Umbilical cord (tissue), 2 donors: Measurements from ENCODE around the gene CTNNB1. TPM values are rescaled to one million over a fixed set of nuclear protein-coding genes. Genes with fewer than 3 reads are reported as not detected.

Experiments used
- DNase-seq: peaks from one replicate; pipeline ENCODE4 v3.0.0-alpha.2; 2015; ENCODE audit warnings: low spot score
- total RNA-seq: library from RNA; depleted of rRNA; stranded (reverse); fragments of >200 nt; gene quantifications from one replicate; pipeline ENCODE4 v1.2.3, GENCODE V29; 2014; ENCODE audit warnings: low replicate concordance; ENCODE audit not compliant: insufficient read depth

The CTNNB1 gene
- total RNA-seq: 1,192 TPM

GRCh38 chr3:41198950-41199865 is at the start of gene CTNNB1:
Gene CTNNB1 (plus strand): TSS chr3:41199505. CDS start chr3:41224069, 24,564 bp downstream.
- peak; percentile 94 for DNase-seq

GRCh38 chr3:41155834-41156233 is 43.5 kb upstream of the CTNNB1 start:
- no peak for DNase-seq

GRCh38 chr3:41158947-41159346 is 40.4 kb upstream of the CTNNB1 start:
- DNase-seq: no peak

- DNase-seq: peak; percentile 30
Measured at GRCh38 chr3:41159588-41160189, 39.6 kb upstream of the CTNNB1 start.

GRCh38 chr3:41162541-41162940 is 36.8 kb upstream of the CTNNB1 start:
- DNase-seq: no peak

GRCh38 chr3:41163006-41163405 is 36.3 kb upstream of the CTNNB1 start:
- DNase-seq: no peak

GRCh38 chr3:41163421-41163820 is 35.9 kb upstream of the CTNNB1 start:
- no peak for DNase-seq

GRCh38 chr3:41164777-41165176 is 34.5 kb upstream of the CTNNB1 start:
- DNase-seq: no peak

- DNase-seq: no peak
Measured at GRCh38 chr3:41167722-41168497, 31.4 kb upstream of the CTNNB1 start.

- DNase-seq: peak; percentile 74
Measured at GRCh38 chr3:41169023-41169422, 30.3 kb upstream of the CTNNB1 start.

GRCh38 chr3:41173926-41174885 is 25.1 kb upstream of the CTNNB1 start:
- peak; percentile 73 for DNase-seq

- no peak for DNase-seq
Measured at GRCh38 chr3:41175365-41175764, 23.9 kb upstream of the CTNNB1 start.

- no peak for DNase-seq
Measured at GRCh38 chr3:41176596-41176995, 22.7 kb upstream of the CTNNB1 start.

- no peak for DNase-seq
Measured at GRCh38 chr3:41178576-41178975, 20.7 kb upstream of the CTNNB1 start.

- DNase-seq: no peak
Measured at GRCh38 chr3:41180396-41180795, 18.9 kb upstream of the CTNNB1 start.

GRCh38 chr3:41182504-41183059 is 16.7 kb upstream of the CTNNB1 start:
- no peak for DNase-seq

GRCh38 chr3:41184394-41184793 is 14.9 kb upstream of the CTNNB1 start:
- DNase-seq: no peak

- DNase-seq: no peak
Measured at GRCh38 chr3:41186297-41186696, 13.0 kb upstream of the CTNNB1 start.

- no peak for DNase-seq
Measured at GRCh38 chr3:41188306-41188705, 11.0 kb upstream of the CTNNB1 start.

GRCh38 chr3:41190509-41191284 is 8.6 kb upstream of the CTNNB1 start:
- no peak for DNase-seq
